ENCODE results near the gene SAMD7. TPM values are rescaled to one million over a fixed set of nuclear protein-coding genes. Genes with fewer than 3 reads are reported as not detected.

SAMD7 gene
- total RNA-seq, 1 experiment from 2014 or later = not detected

DNA sequence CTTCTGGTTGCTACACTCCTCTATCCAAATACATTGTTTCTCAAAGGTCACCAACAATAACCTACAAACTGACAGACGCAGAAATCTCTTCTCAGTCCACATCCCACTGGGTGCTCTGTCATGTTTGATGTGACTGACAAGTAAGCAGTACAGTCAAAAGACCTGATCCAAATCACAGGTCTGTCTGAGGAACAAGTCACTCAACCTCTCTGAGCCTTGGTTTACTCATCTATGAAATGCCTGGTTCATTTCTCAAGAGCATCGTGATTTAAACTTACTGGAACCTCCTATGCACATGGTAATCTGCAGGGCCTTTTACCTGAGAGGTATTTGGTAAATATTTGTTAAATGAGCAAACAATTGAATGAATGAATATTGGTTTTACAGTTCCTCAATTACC, 47.1 kb upstream of the SAMD7 start:
- Histone ChIP-seq H3K4me3 (ENCODE audit: low read depth, low read length) (no peak overlapping the region), H3K27me3 (replicated peaks; ENCODE audit: control insufficient read depth, insufficient read depth, low read length) (no peaks in the 10 kb centered on the region), H3K4me1 (no peaks in the 10 kb centered on the region), H3K9me3 (no peaks in the 10 kb centered on the region), H3K36me3 (ENCODE audit: control insufficient read depth, insufficient read depth, low read length) (no peaks in the 10 kb centered on the region)
- BruUV-seq (replicated peaks) = no TSS peak
- Mint-ChIP-seq H3K4me1 (ENCODE audit: low read depth, unreplicated experiment) (no peaks in the 10 kb centered on the region), H3K27ac (ENCODE audit: unreplicated experiment) (no peak overlapping the region), H3K27me3 (ENCODE audit: insufficient read depth, unreplicated experiment) (no peaks in the 10 kb centered on the region), H3K36me3 (ENCODE audit: insufficient read depth, unreplicated experiment) (no peaks in the 10 kb centered on the region), H3K4me3 (ENCODE audit: unreplicated experiment) (no peak overlapping the region), H3K9me3 (ENCODE audit: unreplicated experiment) (no peaks in the 10 kb centered on the region)
- TF ChIP-seq, protein P1, sequence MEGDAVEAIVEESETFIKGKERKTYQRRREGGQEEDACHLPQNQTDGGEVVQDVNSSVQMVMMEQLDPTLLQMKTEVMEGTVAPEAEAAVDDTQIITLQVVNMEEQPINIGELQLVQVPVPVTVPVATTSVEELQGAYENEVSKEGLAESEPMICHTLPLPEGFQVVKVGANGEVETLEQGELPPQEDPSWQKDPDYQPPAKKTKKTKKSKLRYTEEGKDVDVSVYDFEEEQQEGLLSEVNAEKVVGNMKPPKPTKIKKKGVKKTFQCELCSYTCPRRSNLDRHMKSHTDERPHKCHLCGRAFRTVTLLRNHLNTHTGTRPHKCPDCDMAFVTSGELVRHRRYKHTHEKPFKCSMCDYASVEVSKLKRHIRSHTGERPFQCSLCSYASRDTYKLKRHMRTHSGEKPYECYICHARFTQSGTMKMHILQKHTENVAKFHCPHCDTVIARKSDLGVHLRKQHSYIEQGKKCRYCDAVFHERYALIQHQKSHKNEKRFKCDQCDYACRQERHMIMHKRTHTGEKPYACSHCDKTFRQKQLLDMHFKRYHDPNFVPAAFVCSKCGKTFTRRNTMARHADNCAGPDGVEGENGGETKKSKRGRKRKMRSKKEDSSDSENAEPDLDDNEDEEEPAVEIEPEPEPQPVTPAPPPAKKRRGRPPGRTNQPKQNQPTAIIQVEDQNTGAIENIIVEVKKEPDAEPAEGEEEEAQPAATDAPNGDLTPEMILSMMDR (IDR thresholded peaks at IDR 0.05; ENCODE audit: insufficient read depth in 1 of 2, low read depth in 1 of 2, low read length in 1 of 2, severe bottlenecking in 1 of 2, unreplicated experiment in 1 of 2) = no peak
- intact Hi-C loops (cut with micrococcal nuclease; ENCODE audit: unreplicated experiment) = no loop called here
- POLR2A ChIA-PET = no interaction called here
- DNase-seq = no peak
- CTCF ChIA-PET = interaction anchor here (0.6 kb wide), 1 partner anchor 493 kb away, joined by 5 read pairs; the partner anchor contains the start of gene SKIL

DNA sequence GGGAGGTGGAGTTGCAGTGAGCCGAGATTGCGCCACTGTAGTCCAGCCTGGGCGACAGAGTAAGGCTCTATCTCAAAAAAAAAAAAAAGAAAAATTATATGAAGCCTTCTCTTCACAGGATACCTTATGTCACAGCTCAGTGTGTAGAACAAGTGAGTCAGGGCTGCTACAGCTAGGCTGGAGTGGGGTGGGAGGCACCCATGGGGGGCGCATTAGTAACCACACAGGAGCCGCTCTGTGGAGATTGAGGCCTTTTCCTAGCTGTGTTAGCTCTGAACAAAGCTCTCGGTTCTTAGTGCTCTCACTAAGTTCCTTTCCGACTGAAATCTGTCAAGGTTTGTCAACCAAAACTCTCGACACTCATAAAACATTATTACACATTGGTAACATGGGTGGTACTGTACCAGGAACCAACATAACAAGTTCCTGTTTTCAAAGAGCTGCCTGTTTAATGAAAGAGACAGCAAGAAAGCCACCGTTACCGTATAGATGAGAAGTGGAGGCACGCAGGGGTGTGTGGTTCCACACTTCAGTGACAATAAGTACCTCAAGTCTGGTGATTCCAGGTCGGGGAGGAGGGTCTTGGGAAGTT, 46.1 kb upstream of the SAMD7 start:
- Mint-ChIP-seq H3K4me1 (ENCODE audit: low read depth, unreplicated experiment) (peaks cover 4% of the 10 kb centered on the region), H3K27me3 (ENCODE audit: insufficient read depth, unreplicated experiment) (no peaks in the 10 kb centered on the region), H3K36me3 (ENCODE audit: insufficient read depth, unreplicated experiment) (no peaks in the 10 kb centered on the region), H3K27ac (ENCODE audit: unreplicated experiment) (no peak overlapping the region), H3K4me3 (ENCODE audit: unreplicated experiment) (no peak overlapping the region), H3K9me3 (ENCODE audit: unreplicated experiment) (no peaks in the 10 kb centered on the region)
- H3K4me3 ChIP-seq (ENCODE audit: low read depth, low read length) = no peak overlapping the region
- CTCF ChIA-PET = interaction anchor here (0.6 kb wide), 1 partner anchor 492 kb away, joined by 5 read pairs; the partner anchor contains the start of gene SKIL
- POLR2A ChIA-PET = no interaction called here
- TF ChIP-seq, protein P1 (IDR thresholded peaks at IDR 0.05; ENCODE audit: insufficient read depth in 1 of 2, low read depth in 1 of 2, low read length in 1 of 2, severe bottlenecking in 1 of 2, unreplicated experiment in 1 of 2) = no peak
- intact Hi-C loops (cut with micrococcal nuclease; ENCODE audit: unreplicated experiment) = no loop called here
- H3K27me3 ChIP-seq (replicated peaks; ENCODE audit: control insufficient read depth, insufficient read depth, low read length) = no peaks in the 10 kb centered on the region
- no peaks in the 10 kb centered on the region for H3K9me3 ChIP-seq
- BruUV-seq (replicated peaks) = no TSS peak
- H3K36me3 ChIP-seq (ENCODE audit: control insufficient read depth, insufficient read depth, low read length) = no peaks in the 10 kb centered on the region
- DNase-seq = no peak
- peaks cover 5% of the 10 kb centered on the region; the same call in 1 of the 2 replicates for H3K4me1 ChIP-seq

DNA sequence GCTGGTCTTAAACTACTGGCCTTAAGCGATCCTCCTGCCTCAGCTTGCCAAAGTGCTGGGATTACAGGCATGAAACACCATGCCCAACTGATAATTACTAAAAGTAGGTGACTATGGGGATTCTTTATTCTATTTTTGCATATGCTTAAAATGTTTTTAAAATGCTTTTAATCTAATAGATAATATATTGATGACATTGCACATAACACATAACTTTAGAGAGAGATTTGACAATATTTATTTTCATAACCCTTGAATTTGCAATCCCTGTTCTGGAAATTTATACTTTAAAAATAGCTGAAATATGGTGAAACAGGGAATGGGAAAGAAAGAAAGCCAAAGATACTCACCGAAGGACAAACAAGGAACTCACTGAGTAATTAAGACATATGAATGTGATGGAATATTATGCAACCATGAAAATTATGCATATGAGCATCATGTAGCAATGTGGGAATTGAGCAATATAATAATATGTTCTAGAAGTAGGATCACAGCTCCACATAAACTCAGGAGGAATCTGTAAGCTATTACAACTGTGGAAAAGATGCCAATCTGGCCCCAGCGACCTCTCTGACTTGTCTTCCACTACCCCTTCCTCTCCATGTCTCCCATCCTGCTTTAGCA, 43.7 kb upstream of the SAMD7 start:
- intact Hi-C loops (cut with micrococcal nuclease; ENCODE audit: unreplicated experiment) = no loop called here
- no peaks in the 10 kb centered on the region for H3K27me3 Mint-ChIP-seq (ENCODE audit: insufficient read depth, unreplicated experiment)
- ChIA-PET CTCF (no interaction called here), POLR2A (no interaction called here)
- DNase-seq = no peak
- peaks cover 10% of the 10 kb centered on the region for H3K4me1 Mint-ChIP-seq (ENCODE audit: low read depth, unreplicated experiment)
- BruUV-seq (replicated peaks) = no TSS peak
- no peaks in the 10 kb centered on the region for H3K9me3 ChIP-seq
- no peak overlapping the region for H3K4me3 Mint-ChIP-seq (ENCODE audit: unreplicated experiment)
- no peaks in the 10 kb centered on the region for H3K9me3 Mint-ChIP-seq (ENCODE audit: unreplicated experiment)
- H3K27ac Mint-ChIP-seq (ENCODE audit: unreplicated experiment) = no peak overlapping the region
- no peaks in the 10 kb centered on the region for H3K36me3 Mint-ChIP-seq (ENCODE audit: insufficient read depth, unreplicated experiment)
- no peaks in the 10 kb centered on the region for H3K36me3 ChIP-seq (ENCODE audit: control insufficient read depth, insufficient read depth, low read length)
- TF ChIP-seq, protein P1 (IDR thresholded peaks at IDR 0.05; ENCODE audit: insufficient read depth in 1 of 2, low read depth in 1 of 2, low read length in 1 of 2, severe bottlenecking in 1 of 2, unreplicated experiment in 1 of 2) = no peak
- no peak overlapping the region for H3K4me3 ChIP-seq (ENCODE audit: low read depth, low read length)
- no peaks in the 10 kb centered on the region for H3K27me3 ChIP-seq (replicated peaks; ENCODE audit: control insufficient read depth, insufficient read depth, low read length)
- H3K4me1 ChIP-seq = peaks cover 5% of the 10 kb centered on the region; the same call in 1 of the 2 replicates

All from Caco-2 (cell line).